IMR-90 (cell line): Measurements from ENCODE around the gene SASH1. TPM values are rescaled to one million over a fixed set of nuclear protein-coding genes. Genes with fewer than 3 reads are reported as not detected.
A peak's percentile ranks its signal among the peaks of the same experiment; 100 is the strongest.

Experiments used
- ATAC-seq: fragments of 200-7000 bp; cut with Tn5 transposase; 2 replicates; pipeline ENCODE4 v1.9.1; 2020; ENCODE audit warnings: low read depth, mild to moderate bottlenecking, moderate library complexity
- BruUV-seq: library from RNA; stranded (reverse); fragments of 400-500 nt; replicated peaks from 2 replicates; lab custom pipeline; 2021; lab: Mats Ljungman, UMichigan
- CTCF ChIA-PET: fragments of 300-600 bp; formaldehyde crosslinking; extraction: SDS; loops from one replicate; lab custom pipeline; 2021; ENCODE audit warnings: antibody characterized with exemption; lab: Yijun Ruan, JAX
- POLR2A ChIA-PET: fragments of 300-600 bp; sonication (Branson Sonifier 250); formaldehyde crosslinking; loops from one replicate; lab custom pipeline; 2022; ENCODE audit warnings: antibody characterized with exemption; ENCODE audit not compliant: unreplicated experiment; lab: Charles Lee
- DNase-seq: peaks from one replicate; pipeline ENCODE4 v3.0.0; 2013
- H2AFZ ChIP-seq: replicated peaks from 2 replicates; pipeline ENCODE3; 2013; ENCODE audit warnings: low read length, mild to moderate bottlenecking; ENCODE audit not compliant: poor library complexity
- H2AK5ac ChIP-seq: 2 replicates; pipeline ENCODE4 v1.6.1; 2013; ENCODE audit warnings: low read depth, low read length, inconsistent platforms
- H2AK9ac ChIP-seq: replicated peaks from 2 replicates; pipeline ENCODE3; 2013; ENCODE audit warnings: mild to moderate bottlenecking, low read depth, low read length, moderate library complexity; ENCODE audit not compliant: poor library complexity
- H2BK120ac ChIP-seq: 2 replicates; pipeline ENCODE4 v1.6.1; 2013; ENCODE audit warnings: low read depth, low read length, inconsistent platforms
- H2BK15ac ChIP-seq: 3 replicates; pipeline ENCODE4 v1.6.1; 2013; ENCODE audit warnings: low read depth, low read length, inconsistent platforms
- H2BK20ac ChIP-seq: 2 replicates; pipeline ENCODE4 v1.6.1; 2013; ENCODE audit warnings: low read depth, mild to moderate bottlenecking, inconsistent platforms, low read length, moderate library complexity
- H2BK5ac ChIP-seq: 2 replicates; pipeline ENCODE4 v1.6.1; 2013; ENCODE audit warnings: mild to moderate bottlenecking, low read depth, low read length, inconsistent platforms; ENCODE audit not compliant: poor library complexity, severe bottlenecking
- H3K14ac ChIP-seq: replicated peaks from 2 replicates; pipeline ENCODE4 v1.6.1; 2013; ENCODE audit warnings: low read depth, low read length, inconsistent platforms
- H3K18ac ChIP-seq: 2 replicates; pipeline ENCODE4 v1.6.1; 2013; ENCODE audit warnings: low read depth, low read length, control low read depth
- H3K23ac ChIP-seq: 2 replicates; pipeline ENCODE4 v1.6.1; 2013; ENCODE audit warnings: low read depth, low read length, inconsistent platforms
- H3K27ac ChIP-seq: 2 replicates; pipeline ENCODE4 v1.5.1; 2013; ENCODE audit warnings: mild to moderate bottlenecking, control low read depth, low read length; ENCODE audit not compliant: insufficient read depth
- H3K27me3 ChIP-seq: 2 replicates; pipeline ENCODE4 v1.6.1; 2013; ENCODE audit warnings: low read length; ENCODE audit not compliant: control insufficient read depth, insufficient read depth
- H3K36me3 ChIP-seq: 2 replicates; pipeline ENCODE4 v1.6.1; 2013; ENCODE audit warnings: low read length, mixed read lengths; ENCODE audit not compliant: control insufficient read depth, insufficient read depth
- H3K4ac ChIP-seq: 2 replicates; pipeline ENCODE4 v1.6.1; 2013; ENCODE audit warnings: low read depth, low read length, inconsistent platforms
- H3K4me1 ChIP-seq: 2 replicates; pipeline ENCODE4 v1.6.1; 2013; ENCODE audit warnings: low read length, mixed read lengths; ENCODE audit not compliant: control insufficient read depth, insufficient read depth
- H3K4me2 ChIP-seq: 2 replicates; pipeline ENCODE4 v1.6.1; 2013; ENCODE audit warnings: low read depth, mild to moderate bottlenecking, control low read depth, low read length, moderate library complexity
- H3K4me3 ChIP-seq: 2 replicates; pipeline ENCODE4 v1.5.1; 2013; ENCODE audit warnings: low read depth, mild to moderate bottlenecking, control low read depth, low read length, moderate library complexity; ENCODE audit not compliant: insufficient read depth
- H3K56ac ChIP-seq: 2 replicates; pipeline ENCODE4 v1.6.1; 2013; ENCODE audit warnings: low read length, inconsistent platforms; ENCODE audit not compliant: insufficient read depth; ENCODE audit errors: extremely low read depth
- H3K79me1 ChIP-seq, 2 experiments: 2 replicates each; pipeline ENCODE4 v1.6.1; 2013; ENCODE audit warnings: low read length in 2 of 2, inconsistent platforms in 1 of 2, low read depth in 1 of 2
- H3K9ac ChIP-seq: 2 replicates; pipeline ENCODE4 v1.6.1; 2013; ENCODE audit warnings: low read depth, low read length, control low read depth
- H3K9me1 ChIP-seq: 2 replicates; pipeline ENCODE4 v1.6.1; 2013; ENCODE audit warnings: low read length, inconsistent platforms; ENCODE audit not compliant: insufficient read depth
- H3K9me3 ChIP-seq: 2 replicates; pipeline ENCODE4 v1.6.1; 2013; ENCODE audit warnings: low read length; ENCODE audit not compliant: control insufficient read depth, insufficient read depth
- H4K20me1 ChIP-seq: 2 replicates; pipeline ENCODE4 v1.6.1; 2013; ENCODE audit warnings: low read length, inconsistent platforms; ENCODE audit not compliant: insufficient read depth
- H4K5ac ChIP-seq: 2 replicates; pipeline ENCODE4 v1.6.1; 2013; ENCODE audit warnings: mild to moderate bottlenecking, low read depth, low read length, control low read depth
- H4K8ac ChIP-seq, 2 experiments: 2 replicates each; pipeline ENCODE4 v1.6.1; 2013; ENCODE audit warnings: low read depth in 2 of 2, low read length in 2 of 2, control low read depth in 1 of 2, inconsistent platforms in 1 of 2
- H4K91ac ChIP-seq: 2 replicates; pipeline ENCODE4 v1.6.1; 2013; ENCODE audit warnings: low read depth, low read length, inconsistent platforms; ENCODE audit not compliant: insufficient read depth
- CHD1 ChIP-seq: IDR thresholded peaks from 2 replicates; pipeline ENCODE4 v1.6.1; 2012; ENCODE audit warnings: low read depth, low read length, improper control_type of control experiment
- ELK1 ChIP-seq: fragments of 150-350 bp; IDR thresholded peaks from 2 replicates; pipeline ENCODE4 v1.6.1; 2016; ENCODE audit warnings: low read depth, mild to moderate bottlenecking, low read length, moderate library complexity, borderline replicate concordance
- FOS ChIP-seq: fragments of 150-350 bp; IDR thresholded peaks from 2 replicates; pipeline ENCODE4 v1.6.1; 2016; ENCODE audit warnings: low read depth, low read length
- MAZ ChIP-seq: IDR thresholded peaks from 2 replicates; pipeline ENCODE4 v1.6.1; 2012; ENCODE audit warnings: low read depth, mild to moderate bottlenecking, low read length, improper control_type of control experiment, moderate library complexity, borderline replicate concordance
- MXI1 ChIP-seq: IDR thresholded peaks from 2 replicates; pipeline ENCODE4 v1.6.1; 2012; ENCODE audit warnings: low read depth, mild to moderate bottlenecking, low read length, moderate library complexity, borderline replicate concordance
- NFE2L2 ChIP-seq: fragments of 150-350 bp; IDR thresholded peaks from 2 replicates; pipeline ENCODE4 v1.6.1; 2016; ENCODE audit warnings: low read depth, mild to moderate bottlenecking, low read length
- POLR2A ChIP-seq: IDR thresholded peaks from 2 replicates; pipeline ENCODE4 v1.6.1; 2012; ENCODE audit warnings: mild to moderate bottlenecking, low read depth, low read length
- RCOR1 ChIP-seq: IDR thresholded peaks from 2 replicates; pipeline ENCODE4 v1.6.1; 2012; ENCODE audit warnings: mild to moderate bottlenecking, low read length, improper control_type of control experiment; ENCODE audit not compliant: insufficient replicate concordance
- WGBS, 2 experiments: methylation state at CpG; one replicate each; pipeline versions ENCODE4 v1.1.5 to v1.1.7; 2013; ENCODE audit warnings: missing lambda C conversion rate in 2 of 2; ENCODE audit not compliant: insufficient read length in 1 of 2; ENCODE audit errors: extremely low coverage in 2 of 2; 5-methylcytosine and 5-hydroxymethylcytosine counted together
- dilution Hi-C: fragments of 300-500 bp; cut with HindIII; formaldehyde crosslinking; loops from one replicate; pipeline ENCODE4 v1.14.3; 2018; ENCODE audit warnings: low sequenced_read_pairs; ENCODE audit not compliant: unreplicated experiment
- in situ Hi-C: fragments of 300-500 bp; cut with MboI; formaldehyde crosslinking; loops from 3 replicates; pipeline ENCODE4 v1.14.3; 2019; ENCODE audit warnings: low sequenced_read_pairs, inconsistent platforms, mixed read lengths
- intact Hi-C: fragments of 100-400 bp; cut with micrococcal nuclease; formaldehyde crosslinking; loops from 2 replicates; pipeline ENCODE4 v1.10.0; 2022
- polyA plus RNA-seq, 3 experiments: library from polyadenylated mRNA; depleted of rRNA; stranded (reverse); fragments of >200 nt; gene quantifications; 2 replicates each; pipeline ENCODE4 v1.2.3, GENCODE V29; 2012; ENCODE audit warnings: low replicate concordance in 1 of 3
- total RNA-seq: library from RNA; depleted of rRNA; stranded (reverse); fragments of >200 nt; gene quantifications from 2 replicates; pipeline ENCODE4 v1.2.3, GENCODE V29; 2012

Gene SASH1
- total and polyA plus RNA-seq, 2 of the 4 experiments (the other 2 are of a cell fraction), result 11.6 to 16.5 TPM

GRCh38 chr6:148493424-148493823, 150.8 kb downstream of the SASH1 start:
- H2BK120ac ChIP-seq, result no peak overlapping the region
- H4K20me1 ChIP-seq, result no peaks in the 10 kb centered on the region
- no peaks in the 10 kb centered on the region for H3K9me3 ChIP-seq
- H4K8ac ChIP-seq, result no peak overlapping the region
- H2BK20ac ChIP-seq, result no peak overlapping the region
- H2AFZ ChIP-seq, result no peak overlapping the region
- H3K27me3 ChIP-seq, result no peaks in the 10 kb centered on the region
- DNase-seq (no peak), ATAC-seq (no peak)
- WGBS, 2 experiments, result 100% methylated on average over 3 of the region's 6 CpGs; no CpG with 5 or more reads in 1 of the 2 experiments
- TF ChIP-seq MAZ (no peak), MXI1 (no peak), POLR2A (no peak), FOS (no peak), ELK1 (no peak), CHD1 (no peak), RCOR1 (no peak), NFE2L2 (no peak)
- H3K4me3 ChIP-seq, result no peak overlapping the region
- no peak overlapping the region for H3K4me2 ChIP-seq
- H3K9ac ChIP-seq, result no peak overlapping the region
- no peak overlapping the region for H3K18ac ChIP-seq
- 0 out of 2 replicates have a peak, but pooled peaks cover 1% of the 10 kb centered on the region for H3K36me3 ChIP-seq
- H3K14ac ChIP-seq, result no peak overlapping the region
- intact Hi-C loops, result no loop called here
- in situ Hi-C loops, result no loop called here
- CTCF ChIA-PET, result no interaction called here
- no peak overlapping the region for H2AK9ac ChIP-seq
- POLR2A ChIA-PET, result no interaction called here
- no peak overlapping the region for H2BK15ac ChIP-seq
- H3K27ac ChIP-seq, result no peak overlapping the region
- H3K9me1 ChIP-seq, result peaks cover 3% of the 10 kb centered on the region; the same call in 1 of the 2 replicates
- no peak overlapping the region for H2AK5ac ChIP-seq
- H4K91ac ChIP-seq, result no peak overlapping the region
- BruUV-seq, result no TSS peak
- H3K4ac ChIP-seq, result no peak overlapping the region
- 0 out of 2 replicates have a peak overlapping the region, but pooled peaks have one; percentile 15 for H3K23ac ChIP-seq
- H3K79me1 ChIP-seq, result peaks cover 11 to 32% of the 10 kb centered on the region in 2 experiments
- H3K56ac ChIP-seq, result no peak overlapping the region
- dilution Hi-C loops, result no loop called here
- no peak overlapping the region for H2BK5ac ChIP-seq
- H3K4me1 ChIP-seq, result peaks cover 7% of the 10 kb centered on the region; the same call in 1 of the 2 replicates
- no peak overlapping the region for H4K5ac ChIP-seq
